ENCODE measurements around the gene CALN1.

The CALN1 gene

GRCh38 chr7:72055426-72055825, 356.7 kb downstream of the CALN1 start:
- Histone ChIP-seq H3K79me1 (replicated peaks; ENCODE audit: low read length, poor library complexity, severe bottlenecking) (no peaks in the 10 kb centered on the region), H3K9ac (ENCODE audit: low read length) (no peak overlapping the region), H3K18ac (ENCODE audit: low read depth in 1 of 2, low read length in 2 of 2) (no peak overlapping the region), H3K4me3 (ENCODE audit: insufficient read depth in 1 of 2, low read depth in 1 of 2, low read length in 2 of 2) (no peak overlapping the region), H3K27me3 (ENCODE audit: control insufficient read depth in 1 of 2, insufficient read depth in 1 of 2, low read length in 2 of 2) (peaks cover 0 to 3% of the 10 kb centered on the region in 2 experiments), H3K14ac (ENCODE audit: low read length in 2 of 2) (no peak overlapping the region), H2BK12ac (ENCODE audit: low read length in 2 of 2) (no peak overlapping the region), H2BK120ac (ENCODE audit: low read depth, low read length) (no peak overlapping the region), H3K27ac (ENCODE audit: low read length, poor library complexity, severe bottlenecking) (no peak overlapping the region), H2BK5ac (ENCODE audit: low read depth, low read length, poor library complexity, severe bottlenecking) (no peak overlapping the region), H2BK15ac (ENCODE audit: low read depth, poor library complexity, severe bottlenecking) (no peak overlapping the region), H3K36me3 (ENCODE audit: control insufficient read depth in 1 of 2, insufficient read depth in 2 of 2, low read depth in 1 of 2, low read length in 2 of 2) (no peaks in the 10 kb centered on the region), H3K23ac (ENCODE audit: low read length in 2 of 2) (no peak overlapping the region), H4K8ac (ENCODE audit: low read length) (no peak overlapping the region), H2AK5ac (ENCODE audit: low read length, severe bottlenecking) (no peak overlapping the region), H3K9me3 (ENCODE audit: control insufficient read depth, low read length) (no peaks in the 10 kb centered on the region), H2AFZ (ENCODE audit: low read depth, low read length) (no peak overlapping the region), H3K4me1 (ENCODE audit: control insufficient read depth, insufficient read depth, low read depth, low read length) (no peaks in the 10 kb centered on the region), H4K91ac (ENCODE audit: low read length) (no peak overlapping the region), H3K4me2 (ENCODE audit: low read length, poor library complexity, severe bottlenecking) (no peak overlapping the region), H3K4ac (ENCODE audit: low read depth in 1 of 2, low read length in 2 of 2) (no peak overlapping the region)
- no peak for DNase-seq
- WGBS: 40% methylated on average over 1 of the region's 2 CpGs

GRCh38 chr7:72053292-72053691, 358.8 kb downstream of the CALN1 start:
- Histone ChIP-seq H2BK12ac (ENCODE audit: low read length in 2 of 2) (no peak overlapping the region), H4K8ac (ENCODE audit: low read length) (no peak overlapping the region), H3K36me3 (ENCODE audit: control insufficient read depth in 1 of 2, insufficient read depth in 2 of 2, low read depth in 1 of 2, low read length in 2 of 2) (no peaks in the 10 kb centered on the region), H3K4me2 (ENCODE audit: low read length, poor library complexity, severe bottlenecking) (no peak overlapping the region), H3K9me3 (ENCODE audit: control insufficient read depth, low read length) (no peaks in the 10 kb centered on the region), H3K18ac (ENCODE audit: low read depth in 1 of 2, low read length in 2 of 2) (no peak overlapping the region), H2BK120ac (ENCODE audit: low read depth, low read length) (no peak overlapping the region), H3K23ac (ENCODE audit: low read length in 2 of 2) (no peak overlapping the region), H2AK5ac (ENCODE audit: low read length, severe bottlenecking) (no peak overlapping the region), H3K9ac (ENCODE audit: low read length) (no peak overlapping the region), H4K91ac (ENCODE audit: low read length) (no peak overlapping the region), H2AFZ (ENCODE audit: low read depth, low read length) (no peak overlapping the region), H3K4me1 (ENCODE audit: control insufficient read depth, insufficient read depth, low read depth, low read length) (no peaks in the 10 kb centered on the region), H3K79me1 (replicated peaks; ENCODE audit: low read length, poor library complexity, severe bottlenecking) (no peaks in the 10 kb centered on the region), H2BK15ac (ENCODE audit: low read depth, poor library complexity, severe bottlenecking) (no peak overlapping the region), H3K4me3 (ENCODE audit: insufficient read depth in 1 of 2, low read depth in 1 of 2, low read length in 2 of 2) (no peak overlapping the region), H3K27ac (ENCODE audit: low read length, poor library complexity, severe bottlenecking) (no peak overlapping the region), H3K27me3 (ENCODE audit: control insufficient read depth in 1 of 2, insufficient read depth in 1 of 2, low read length in 2 of 2) (peaks cover 0 to 3% of the 10 kb centered on the region in 2 experiments), H2BK5ac (ENCODE audit: low read depth, low read length, poor library complexity, severe bottlenecking) (no peak overlapping the region), H3K14ac (ENCODE audit: low read length in 2 of 2) (no peak overlapping the region), H3K4ac (ENCODE audit: low read depth in 1 of 2, low read length in 2 of 2) (no peak overlapping the region)
- no peak for DNase-seq
- 93% methylated on average over 3 of the region's 4 CpGs for WGBS

DNA sequence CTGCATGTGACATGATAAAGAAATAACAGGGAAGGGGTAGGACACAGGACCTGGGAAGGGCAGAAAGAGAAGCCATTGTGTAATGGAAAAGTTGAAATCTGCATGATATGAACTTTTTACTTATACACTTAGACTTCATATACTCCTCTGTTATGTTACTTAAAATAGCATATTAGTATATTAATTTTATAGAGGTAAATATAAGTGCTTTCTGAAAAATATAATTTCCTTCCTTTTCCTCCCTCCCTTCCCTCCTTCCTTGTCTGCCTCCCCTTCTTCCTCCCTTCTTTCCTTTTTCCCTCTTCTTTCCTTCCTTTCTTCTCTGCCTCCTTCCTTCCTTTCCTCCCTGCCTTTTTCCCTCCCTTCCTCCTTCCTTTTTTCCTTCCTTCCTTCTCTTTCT, 363.7 kb downstream of the CALN1 start:
- no peak overlapping the region for H2AK5ac ChIP-seq (ENCODE audit: low read length, severe bottlenecking)
- DNase-seq: no peak
- no peak overlapping the region for H4K91ac ChIP-seq (ENCODE audit: low read length)
- H3K4me1 ChIP-seq (ENCODE audit: control insufficient read depth, insufficient read depth, low read depth, low read length): no peaks in the 10 kb centered on the region
- no peak overlapping the region for H3K18ac ChIP-seq (ENCODE audit: low read depth in 1 of 2, low read length in 2 of 2)
- H2AFZ ChIP-seq (ENCODE audit: low read depth, low read length): no peak overlapping the region
- no peak overlapping the region for H3K4me2 ChIP-seq (ENCODE audit: low read length, poor library complexity, severe bottlenecking)
- no peak overlapping the region for H3K9ac ChIP-seq (ENCODE audit: low read length)
- H3K79me1 ChIP-seq (replicated peaks; ENCODE audit: low read length, poor library complexity, severe bottlenecking): no peaks in the 10 kb centered on the region
- H3K27ac ChIP-seq (ENCODE audit: low read length, poor library complexity, severe bottlenecking): no peak overlapping the region
- H3K23ac ChIP-seq (ENCODE audit: low read length in 2 of 2): no peak overlapping the region
- H3K27me3 ChIP-seq (ENCODE audit: control insufficient read depth in 1 of 2, insufficient read depth in 1 of 2, low read length in 2 of 2): peaks cover 0 to 9% of the 10 kb centered on the region in 2 experiments
- H3K14ac ChIP-seq (ENCODE audit: low read length in 2 of 2): no peak overlapping the region
- H3K4ac ChIP-seq (ENCODE audit: low read depth in 1 of 2, low read length in 2 of 2): no peak overlapping the region
- H2BK12ac ChIP-seq (ENCODE audit: low read length in 2 of 2): no peak overlapping the region
- no peak overlapping the region for H2BK5ac ChIP-seq (ENCODE audit: low read depth, low read length, poor library complexity, severe bottlenecking)
- no peaks in the 10 kb centered on the region for H3K36me3 ChIP-seq (ENCODE audit: control insufficient read depth in 1 of 2, insufficient read depth in 2 of 2, low read depth in 1 of 2, low read length in 2 of 2)
- no peak overlapping the region for H2BK120ac ChIP-seq (ENCODE audit: low read depth, low read length)
- H4K8ac ChIP-seq (ENCODE audit: low read length): no peak overlapping the region
- no peak overlapping the region for H2BK15ac ChIP-seq (ENCODE audit: low read depth, poor library complexity, severe bottlenecking)
- no peaks in the 10 kb centered on the region for H3K9me3 ChIP-seq (ENCODE audit: control insufficient read depth, low read length)
- H3K4me3 ChIP-seq (ENCODE audit: insufficient read depth in 1 of 2, low read depth in 1 of 2, low read length in 2 of 2): no peak overlapping the region

DNA sequence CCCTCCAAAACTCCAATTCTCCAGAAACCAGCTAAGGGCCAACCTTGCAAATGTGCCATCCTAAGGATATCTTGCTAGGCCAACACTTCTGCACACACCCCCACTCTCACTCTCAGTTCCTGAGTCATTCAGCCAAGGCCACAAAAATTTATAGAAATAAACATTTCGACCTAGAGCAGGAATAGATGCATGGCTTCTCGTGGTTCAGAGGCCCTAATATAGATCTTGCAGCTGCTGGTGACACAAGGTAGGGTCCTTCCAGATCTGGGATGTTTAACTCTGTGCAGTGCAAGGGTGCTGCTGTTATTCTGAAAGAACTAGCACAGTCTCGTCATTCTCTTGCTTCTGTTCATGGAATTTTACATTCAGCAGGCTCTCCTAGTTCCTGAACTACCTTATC, 369.3 kb downstream of the CALN1 start:
- Histone ChIP-seq H3K23ac (ENCODE audit: low read length in 2 of 2) (no peak overlapping the region), H3K27me3 (ENCODE audit: control insufficient read depth in 1 of 2, insufficient read depth in 1 of 2, low read length in 2 of 2) (peaks cover 0 to 5% of the 10 kb centered on the region in 2 experiments), H3K4ac (ENCODE audit: low read depth in 1 of 2, low read length in 2 of 2) (no peak overlapping the region), H3K36me3 (ENCODE audit: control insufficient read depth in 1 of 2, insufficient read depth in 2 of 2, low read depth in 1 of 2, low read length in 2 of 2) (no peaks in the 10 kb centered on the region), H3K4me1 (ENCODE audit: control insufficient read depth, insufficient read depth, low read depth, low read length) (no peaks in the 10 kb centered on the region), H4K91ac (ENCODE audit: low read length) (no peak overlapping the region), H3K9ac (ENCODE audit: low read length) (no peak overlapping the region), H2AK5ac (ENCODE audit: low read length, severe bottlenecking) (no peak overlapping the region), H2BK15ac (ENCODE audit: low read depth, poor library complexity, severe bottlenecking) (no peak overlapping the region), H4K8ac (ENCODE audit: low read length) (no peak overlapping the region), H3K4me3 (ENCODE audit: insufficient read depth in 1 of 2, low read depth in 1 of 2, low read length in 2 of 2) (no peak overlapping the region), H3K18ac (ENCODE audit: low read depth in 1 of 2, low read length in 2 of 2) (no peak overlapping the region), H3K79me1 (replicated peaks; ENCODE audit: low read length, poor library complexity, severe bottlenecking) (no peaks in the 10 kb centered on the region), H3K9me3 (ENCODE audit: control insufficient read depth, low read length) (no peaks in the 10 kb centered on the region), H2BK12ac (ENCODE audit: low read length in 2 of 2) (no peak overlapping the region), H2BK5ac (ENCODE audit: low read depth, low read length, poor library complexity, severe bottlenecking) (no peak overlapping the region), H2AFZ (ENCODE audit: low read depth, low read length) (no peak overlapping the region), H3K4me2 (ENCODE audit: low read length, poor library complexity, severe bottlenecking) (no peak overlapping the region), H3K27ac (ENCODE audit: low read length, poor library complexity, severe bottlenecking) (no peak overlapping the region), H3K14ac (ENCODE audit: low read length in 2 of 2) (no peak overlapping the region), H2BK120ac (ENCODE audit: low read depth, low read length) (no peak overlapping the region)
- no peak for DNase-seq
- 31% methylated on average over 3 of the region's 3 CpGs for WGBS
